Stromal cell of bone marrow (primary cell): ENCODE data around the gene PLCB2.

Experiments
- DNase-seq: peaks from one replicate; pipeline ENCODE4 v3.0.0-alpha.2; 2012; ENCODE audit warnings: low read depth

Gene PLCB2

DNA sequence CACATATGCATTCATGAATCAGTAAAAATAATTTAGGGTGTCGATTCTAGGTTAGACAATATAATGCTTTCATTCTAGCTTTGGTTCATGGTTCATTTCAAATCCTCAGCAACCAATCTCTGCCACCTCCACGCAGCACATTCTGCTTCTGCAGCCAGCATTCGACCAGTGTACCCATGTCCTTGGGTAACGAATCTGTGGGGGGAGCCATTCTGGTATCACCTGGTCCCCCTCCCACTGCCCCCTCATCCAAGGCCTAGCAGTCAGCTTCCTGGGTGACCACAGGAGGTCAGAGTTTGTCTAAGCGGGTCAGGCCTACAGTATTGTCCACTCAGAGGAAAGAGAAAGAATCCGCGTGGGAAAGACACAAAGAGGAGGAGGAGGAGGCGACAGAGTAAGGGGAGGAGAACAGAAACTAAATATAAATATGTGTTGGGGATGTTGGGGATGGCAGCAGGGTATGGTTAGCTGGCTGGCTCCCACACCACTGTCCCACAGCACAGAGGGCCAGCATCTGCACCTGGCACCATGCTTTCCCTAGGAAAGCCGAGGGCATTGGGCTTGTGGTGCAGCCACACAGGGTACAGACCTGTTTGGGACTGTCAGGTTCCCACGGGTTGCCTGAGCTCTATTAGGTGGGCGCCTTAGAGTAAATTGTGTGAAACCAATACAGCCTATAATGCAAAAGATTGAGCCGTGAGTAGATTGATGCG, 56.8 kb downstream of the PLCB2 start:
- DNase-seq, result no peak

DNA sequence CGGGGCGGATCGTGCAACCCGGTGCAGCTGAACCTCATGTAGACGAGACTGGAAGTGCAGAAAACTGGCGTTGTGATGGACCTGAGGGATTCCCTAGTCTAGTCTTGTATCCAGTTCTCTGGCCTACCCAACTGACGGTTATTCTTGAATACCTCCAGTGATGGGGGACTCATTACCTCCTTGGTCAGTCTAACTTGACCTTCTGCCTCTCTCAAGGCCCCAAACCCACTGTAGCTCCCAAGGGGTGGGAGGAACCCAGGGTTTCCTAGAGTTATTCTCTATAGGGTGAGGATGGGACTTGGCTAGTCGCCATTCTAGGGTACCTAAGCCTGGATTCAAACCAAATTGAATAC, 57.5 kb downstream of the PLCB2 start:
- no peak for DNase-seq

DNA sequence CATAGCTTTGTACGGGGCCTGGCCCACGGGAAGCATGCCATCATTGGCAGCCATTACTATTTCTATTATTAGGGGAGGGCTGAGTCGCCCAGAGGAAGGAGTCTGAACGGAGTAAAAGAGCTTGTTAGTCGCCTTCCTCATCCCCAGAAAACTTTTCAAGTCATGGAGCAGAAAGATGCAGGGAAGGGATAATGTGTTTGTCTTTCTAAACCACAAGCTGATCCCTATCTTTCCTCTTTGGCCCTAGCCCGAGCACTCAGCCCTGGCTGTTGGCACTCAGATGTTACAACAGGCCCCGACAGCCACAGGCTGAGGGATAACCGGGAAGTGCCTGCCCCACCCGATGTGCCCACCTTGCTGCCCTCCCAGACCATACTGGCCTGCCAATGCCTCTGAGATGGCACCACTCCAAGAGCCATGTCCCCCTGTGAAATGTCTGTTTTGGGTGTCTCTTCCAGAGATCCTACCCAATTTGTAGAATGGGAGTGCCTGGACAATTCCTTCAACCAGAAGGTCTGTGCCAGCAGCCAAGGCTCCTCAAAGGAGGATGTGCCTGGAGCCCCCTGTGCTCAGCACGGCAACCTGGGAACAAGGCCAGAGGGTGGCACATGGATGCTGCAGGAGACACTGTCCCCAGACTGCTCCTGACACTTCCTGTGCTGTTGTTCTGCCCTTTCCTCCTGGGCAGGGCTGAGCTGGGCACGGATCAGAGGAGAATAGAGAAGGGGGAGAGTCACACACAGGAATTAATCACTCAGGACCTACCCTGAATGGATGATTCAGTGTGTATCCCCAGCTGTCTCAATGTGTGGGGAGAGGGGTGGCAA, 58.0 kb downstream of the PLCB2 start:
- DNase-seq, result no peak

DNA sequence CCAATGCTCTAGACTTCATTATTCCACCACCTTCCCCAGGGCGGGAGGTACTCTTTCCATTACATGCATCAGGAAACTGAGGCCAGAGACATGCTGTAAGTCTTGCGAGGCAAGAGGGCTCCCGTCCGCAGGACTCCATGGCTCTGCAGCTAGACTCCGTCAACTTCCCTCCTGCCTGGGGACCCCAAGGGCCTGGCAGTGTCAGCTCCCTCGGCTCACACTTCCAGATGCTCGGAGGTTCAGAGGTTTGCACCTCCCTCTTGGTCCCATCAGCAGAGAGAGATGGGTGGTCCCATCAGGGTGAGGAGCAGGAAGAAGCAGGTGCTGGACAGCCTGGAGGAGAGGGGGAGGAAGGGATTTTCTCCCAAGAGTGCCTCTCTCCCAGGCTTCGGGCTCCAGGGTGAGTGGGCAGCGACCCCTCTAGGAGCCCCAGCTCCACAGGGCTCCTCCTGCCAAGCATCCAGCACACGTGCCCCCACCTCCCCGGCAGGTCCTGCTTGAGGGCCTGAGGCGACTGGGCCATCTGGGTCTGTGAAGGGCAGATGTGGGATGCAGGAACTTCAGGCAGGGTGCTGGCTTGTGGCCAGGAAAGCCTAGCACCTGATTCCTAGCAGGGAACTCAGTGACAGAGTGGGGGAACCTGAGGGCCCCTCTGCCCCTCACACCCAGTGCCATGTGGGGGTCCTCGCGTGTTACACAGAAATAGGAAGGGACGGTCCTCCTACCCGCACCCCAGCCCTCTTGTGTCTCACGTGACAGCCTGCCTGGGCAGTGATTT, 59.5 kb downstream of the PLCB2 start:
- DNase-seq, result no peak

DNA sequence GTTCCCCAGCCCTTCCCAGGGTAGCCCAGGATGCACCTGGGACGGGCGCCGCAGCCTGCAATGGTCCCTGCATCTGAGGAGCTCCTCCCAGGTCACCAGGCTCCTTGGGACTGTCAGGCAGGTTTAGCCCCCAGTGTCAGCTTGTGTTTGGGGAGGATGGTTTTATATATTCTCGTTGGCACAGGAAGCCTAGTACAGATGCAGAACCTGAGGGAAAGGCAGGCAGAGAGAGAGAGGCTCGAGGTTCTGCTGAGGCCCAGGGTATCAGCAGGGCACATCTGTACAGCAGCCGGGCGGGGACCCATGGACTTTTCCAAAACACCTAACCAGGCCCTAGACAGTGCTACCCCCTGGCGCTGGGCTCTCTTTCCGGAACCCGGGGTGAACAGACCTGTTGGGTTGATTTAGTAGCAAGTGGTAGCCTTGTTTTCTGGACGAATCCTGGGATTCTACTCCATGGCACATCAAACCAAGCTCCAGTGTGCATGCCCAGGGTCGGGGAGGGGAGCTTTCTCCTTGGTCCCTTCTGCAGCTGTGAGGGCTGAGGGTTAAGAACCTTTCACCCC, 60.2 kb downstream of the PLCB2 start:
- no peak for DNase-seq

DNA sequence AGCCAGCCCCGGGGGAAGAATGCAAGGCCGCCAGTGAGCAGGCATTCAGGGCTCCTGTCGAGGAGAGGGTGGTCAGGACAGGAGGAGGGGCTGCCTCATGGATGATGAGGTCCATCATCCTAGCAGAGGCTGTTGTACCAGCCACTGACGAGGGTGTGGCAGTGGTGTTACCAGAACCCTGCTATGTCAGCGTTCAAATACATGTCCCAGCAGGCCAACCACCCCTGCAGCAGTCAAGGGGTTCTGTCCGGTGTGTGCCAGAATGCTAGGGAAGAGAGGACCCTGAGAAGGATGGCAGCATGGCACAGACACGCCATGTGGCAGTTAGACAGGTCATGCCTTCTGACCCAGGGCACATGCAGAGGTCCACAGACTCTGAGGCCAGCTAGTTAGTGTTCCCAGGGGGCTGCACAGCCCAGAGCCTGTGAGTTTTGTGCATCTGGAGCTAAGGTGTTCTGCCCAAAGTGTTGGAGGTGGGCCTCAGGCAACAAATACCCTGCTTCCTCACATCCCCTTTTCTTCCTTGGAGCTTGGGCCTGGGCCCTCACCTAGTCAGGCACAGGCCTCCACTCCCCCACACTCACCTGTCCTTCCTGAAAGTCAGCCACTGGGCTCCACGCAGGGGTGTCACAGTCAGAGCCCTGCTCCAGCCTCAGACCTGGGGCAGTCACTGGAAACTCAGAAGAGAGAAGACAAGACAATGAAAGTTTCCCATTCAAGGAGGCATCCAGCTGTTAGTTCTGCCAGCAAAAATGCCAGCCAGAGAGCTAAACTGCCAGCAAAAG, 61.0 kb downstream of the PLCB2 start:
- no peak for DNase-seq

DNA sequence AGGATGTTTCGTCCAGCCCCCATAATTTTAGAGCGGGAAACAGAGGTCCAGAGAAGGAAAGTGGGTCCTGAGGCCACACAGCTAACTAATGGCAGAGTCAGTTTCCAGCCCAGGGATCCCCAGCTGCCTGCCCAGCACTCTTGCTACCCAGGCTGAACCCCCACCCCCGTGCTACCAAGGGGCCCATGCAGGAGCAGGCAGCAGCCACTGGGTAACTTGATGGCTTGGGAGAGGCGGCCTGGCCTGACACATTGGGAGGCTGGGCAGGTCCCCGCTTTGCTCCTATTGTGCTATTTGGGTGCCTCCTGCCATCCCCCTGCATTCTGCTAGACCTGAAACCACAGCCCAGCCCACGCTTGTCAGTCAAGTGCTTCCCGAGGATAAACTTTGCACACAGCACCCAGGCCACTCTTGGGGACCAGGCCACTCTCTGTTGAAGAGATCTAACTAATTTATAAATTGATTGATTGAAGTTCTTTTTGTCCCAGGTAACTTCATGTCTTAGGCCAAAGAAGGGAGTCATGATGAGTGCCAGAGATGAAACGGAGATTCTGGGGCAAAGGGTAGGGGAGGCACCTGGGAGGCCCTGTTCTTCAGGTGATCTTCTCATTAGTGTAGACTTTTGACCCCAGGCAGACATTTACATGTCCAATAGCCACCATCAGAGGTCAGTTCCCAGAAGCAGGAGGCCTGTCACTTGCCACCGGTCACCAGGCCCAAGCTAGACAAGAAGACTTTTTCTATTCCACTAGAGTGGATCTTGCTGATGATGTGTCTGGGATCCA, 61.9 kb downstream of the PLCB2 start:
- no peak for DNase-seq

DNA sequence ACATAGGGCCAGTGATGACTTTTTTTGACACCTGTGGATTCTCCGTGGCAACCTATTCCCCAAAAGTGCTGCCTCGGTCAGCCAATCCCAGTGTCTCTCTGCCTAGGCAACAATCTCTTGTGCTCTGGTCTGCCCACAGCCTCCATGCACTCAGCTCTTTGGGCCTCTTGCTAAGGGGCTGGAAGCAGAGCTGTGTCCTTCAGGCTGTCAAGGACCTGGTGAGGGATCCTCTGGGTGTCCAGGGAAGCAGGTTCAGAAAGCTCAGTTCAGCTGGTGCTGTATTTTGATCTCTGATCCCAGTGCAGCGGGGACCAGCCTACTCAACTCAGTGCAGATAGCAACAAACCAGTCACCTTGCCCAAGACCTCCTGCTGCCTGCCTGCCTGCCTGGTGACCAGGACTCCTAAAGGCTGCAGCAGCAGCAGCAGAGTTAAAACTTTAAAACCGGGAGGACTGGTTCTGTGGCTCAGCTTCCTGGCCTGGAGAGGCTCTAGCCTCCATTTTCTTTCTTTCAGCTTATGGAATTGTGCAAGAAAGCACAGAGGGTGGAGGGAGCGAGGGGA, 62.7 kb downstream of the PLCB2 start:
- DNase-seq, result no peak

DNA sequence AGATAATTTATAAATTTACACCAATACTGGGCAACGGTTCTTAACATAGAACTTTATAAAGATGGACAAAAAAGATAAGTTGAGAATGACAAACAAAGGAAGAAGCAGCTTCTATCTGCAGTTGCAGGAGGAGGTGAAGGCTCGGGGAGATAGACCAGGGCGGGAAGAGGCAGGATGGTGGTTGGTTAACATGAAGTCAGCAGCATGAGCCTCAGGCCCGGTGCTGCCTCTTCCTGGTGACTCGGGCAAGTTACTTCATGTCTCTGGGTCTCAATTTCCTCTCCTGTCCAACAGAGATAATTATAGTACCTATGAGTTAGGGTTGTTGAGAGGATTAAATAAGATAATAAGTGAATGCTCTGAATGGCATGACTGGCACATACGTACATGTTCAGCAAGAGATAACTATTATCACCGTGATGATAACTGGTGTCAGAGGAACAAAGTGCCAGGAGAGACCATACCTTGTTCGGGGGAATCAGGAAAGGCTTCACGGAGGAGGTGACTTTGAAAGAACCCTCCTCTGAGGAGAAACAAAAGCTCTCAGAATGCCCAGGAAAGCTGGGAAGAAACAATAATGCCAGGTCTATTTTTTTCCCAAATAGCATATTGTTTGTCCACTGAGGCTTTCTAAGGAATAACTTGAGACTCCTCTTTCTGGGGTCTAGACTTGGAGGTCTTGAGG, 64.5 kb downstream of the PLCB2 start:
- DNase-seq, result no peak

DNA sequence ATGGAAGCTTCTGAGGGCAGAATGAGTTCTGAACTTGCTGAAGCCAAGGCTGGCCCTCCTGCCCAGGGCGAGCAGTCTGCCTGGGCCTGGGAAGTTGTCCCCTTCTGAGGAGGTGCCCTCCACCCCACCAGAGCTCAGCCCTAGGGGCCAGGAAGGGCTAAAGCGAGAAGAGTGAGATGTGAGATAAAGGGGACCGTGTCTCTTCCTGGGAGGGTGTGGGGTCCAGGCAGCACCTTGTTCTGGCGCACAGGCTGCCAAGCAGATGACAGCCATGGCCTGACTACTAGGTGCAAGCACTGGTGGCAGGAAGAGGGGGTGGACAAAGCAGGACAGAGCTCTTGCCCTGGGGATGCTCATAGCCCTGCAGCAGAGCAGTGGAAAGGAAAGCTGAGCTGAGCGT, 65.1 kb downstream of the PLCB2 start:
- no peak for DNase-seq

DNA sequence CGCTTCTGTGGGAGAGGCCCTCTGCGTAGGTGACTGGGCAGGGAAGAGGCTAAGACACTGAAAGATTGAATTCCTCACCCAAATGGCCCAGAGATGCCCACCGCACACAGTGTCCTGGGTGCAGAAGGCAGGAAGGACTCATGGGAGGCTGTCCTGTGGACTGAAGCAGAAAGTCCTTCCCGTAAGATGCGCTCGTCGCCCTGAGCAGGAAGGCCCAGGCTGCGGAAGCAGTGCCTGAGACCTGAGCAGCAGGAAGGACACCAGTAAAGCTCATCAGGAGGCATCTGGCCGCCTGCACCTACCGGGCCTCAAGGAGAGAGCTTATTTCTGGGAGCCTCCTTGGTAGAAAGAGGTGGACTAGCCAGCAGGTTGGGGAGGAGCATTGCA, 65.5 kb downstream of the PLCB2 start:
- no peak for DNase-seq

DNA sequence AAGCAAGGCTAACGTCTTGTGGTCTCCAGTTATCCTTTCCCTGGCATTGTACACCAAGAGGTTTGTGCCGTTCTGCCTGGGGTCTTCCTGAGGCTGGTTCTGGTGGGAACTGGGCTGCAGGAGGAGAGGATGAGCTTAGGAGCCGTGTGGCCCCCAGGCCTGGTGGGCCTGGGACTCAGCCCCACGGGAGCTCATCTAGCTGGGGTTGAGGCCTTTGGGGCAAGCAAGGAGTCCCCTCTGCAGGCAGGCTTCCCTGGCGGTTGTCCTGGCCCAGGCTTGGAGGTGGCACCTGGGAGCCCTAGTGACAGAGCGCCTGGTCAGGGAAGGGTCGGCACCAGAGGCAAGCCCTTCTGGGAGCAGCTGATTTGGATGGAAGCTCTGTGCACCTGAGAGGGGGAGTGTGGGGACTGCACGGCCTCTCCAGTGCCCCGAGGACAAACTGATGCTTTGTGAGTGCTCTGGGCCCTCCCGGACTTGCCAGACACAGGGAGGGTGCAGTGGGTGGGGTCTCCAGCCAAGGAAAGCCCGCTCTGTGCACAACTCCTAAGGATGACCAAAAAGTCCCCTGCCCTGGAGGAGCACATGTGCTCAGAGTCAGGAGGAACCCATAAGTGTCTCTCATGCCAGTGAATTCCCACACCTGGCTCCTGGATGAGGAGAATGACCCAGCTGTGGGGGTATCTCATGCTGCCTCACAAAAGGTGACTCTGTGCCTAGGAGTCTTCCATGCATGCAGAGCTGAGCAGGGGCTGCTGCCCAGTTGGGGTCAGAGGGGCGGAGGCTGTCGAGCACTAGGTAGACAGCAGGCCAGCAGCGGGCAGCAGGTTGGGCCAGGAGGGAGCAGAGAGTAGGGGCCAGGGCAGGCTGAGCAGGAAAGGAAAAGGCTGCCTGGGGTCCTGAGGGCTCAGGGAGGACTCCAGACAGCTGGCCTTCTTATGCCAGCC, 66.2 kb downstream of the PLCB2 start:
- DNase-seq, result no peak

DNA sequence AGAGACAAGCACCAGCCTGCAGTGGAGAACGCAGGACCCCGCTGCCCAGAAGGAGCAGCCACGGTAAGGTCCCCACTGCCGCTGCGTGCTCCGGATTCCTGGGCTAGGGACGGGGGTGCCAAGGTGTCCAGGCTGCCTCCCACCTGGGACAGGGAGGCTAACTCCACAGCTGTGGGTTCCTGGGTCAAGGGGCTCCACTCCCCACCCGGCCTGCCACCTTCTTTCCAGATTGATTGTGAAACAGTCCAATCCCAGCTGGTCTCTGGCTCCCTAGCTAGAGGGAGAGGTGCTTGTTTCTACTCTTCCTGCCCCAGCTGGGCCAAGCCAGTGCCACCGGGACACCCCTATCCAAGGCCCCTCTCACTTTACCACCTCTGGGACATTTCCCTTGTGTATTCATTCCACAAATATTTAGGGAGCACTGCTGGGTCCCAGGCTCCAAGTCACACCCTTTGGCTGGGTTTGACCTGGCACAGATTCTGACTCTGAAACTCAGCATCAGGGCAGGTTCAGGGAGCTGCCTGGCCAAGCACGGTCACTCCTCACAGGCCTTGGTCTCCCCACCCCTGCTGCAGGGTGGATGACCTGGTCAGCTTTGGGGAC, 67.0 kb downstream of the PLCB2 start:
- DNase-seq, result no peak

DNA sequence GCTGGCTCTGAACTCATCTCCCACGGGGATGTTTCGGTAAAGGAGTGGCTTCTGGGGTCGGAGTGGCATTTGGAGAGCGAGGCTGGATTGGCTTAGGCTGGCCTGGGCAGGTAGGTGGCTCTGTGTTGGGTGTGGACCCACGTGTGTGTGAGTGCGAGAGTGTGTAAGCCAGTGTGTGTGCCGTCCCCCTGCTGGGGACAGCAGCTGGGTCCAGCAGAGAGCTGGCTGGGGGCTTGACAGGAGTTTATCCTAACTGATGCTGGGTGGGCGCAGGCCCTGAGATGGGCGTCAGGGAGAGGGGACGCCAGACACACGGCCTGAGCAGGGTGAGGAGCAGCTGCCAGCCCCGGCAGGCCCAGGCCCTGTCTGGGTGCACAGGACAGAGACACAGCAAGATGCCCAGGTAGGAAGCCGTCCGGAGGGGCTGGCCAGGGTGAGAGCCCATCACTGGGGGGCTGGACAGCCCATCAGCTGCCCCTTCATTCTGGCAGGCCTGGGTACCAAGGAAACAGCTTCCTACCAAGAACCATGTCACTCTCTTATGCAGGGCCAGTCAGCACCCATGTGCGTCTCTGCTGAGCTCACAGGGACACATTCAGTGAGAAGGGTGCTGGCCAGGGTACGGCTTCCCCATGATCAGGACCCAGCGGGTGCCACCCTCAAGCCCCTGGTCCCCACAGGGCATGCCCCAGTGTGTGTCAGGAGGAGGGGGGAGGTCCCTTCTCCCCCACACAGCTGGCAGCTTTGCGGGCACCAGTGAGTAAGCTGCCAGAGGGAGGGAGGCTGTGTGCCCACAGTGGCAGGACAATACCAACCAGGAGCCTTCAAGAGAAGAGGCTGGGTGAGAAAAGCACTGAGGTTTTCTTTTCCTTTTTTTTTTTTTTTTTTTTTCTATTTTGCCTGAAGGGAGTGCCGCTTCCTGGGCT, 67.8 kb downstream of the PLCB2 start:
- DNase-seq, result no peak

DNA sequence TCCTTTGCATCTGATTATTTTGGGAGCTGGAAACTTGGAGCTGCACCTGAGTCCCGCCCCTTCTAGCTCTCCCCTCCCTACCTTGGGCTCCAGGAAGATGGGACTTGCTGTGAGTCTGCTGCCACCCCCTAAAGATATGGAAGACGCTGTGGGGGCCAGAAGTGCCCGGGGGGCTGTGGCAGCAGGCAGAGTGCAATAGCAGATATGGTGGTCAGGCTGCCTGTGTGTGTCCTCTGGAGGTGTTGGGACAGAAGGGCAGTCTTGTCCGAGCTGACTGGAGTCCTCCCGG, 68.4 kb downstream of the PLCB2 start:
- DNase-seq, result no peak

DNA sequence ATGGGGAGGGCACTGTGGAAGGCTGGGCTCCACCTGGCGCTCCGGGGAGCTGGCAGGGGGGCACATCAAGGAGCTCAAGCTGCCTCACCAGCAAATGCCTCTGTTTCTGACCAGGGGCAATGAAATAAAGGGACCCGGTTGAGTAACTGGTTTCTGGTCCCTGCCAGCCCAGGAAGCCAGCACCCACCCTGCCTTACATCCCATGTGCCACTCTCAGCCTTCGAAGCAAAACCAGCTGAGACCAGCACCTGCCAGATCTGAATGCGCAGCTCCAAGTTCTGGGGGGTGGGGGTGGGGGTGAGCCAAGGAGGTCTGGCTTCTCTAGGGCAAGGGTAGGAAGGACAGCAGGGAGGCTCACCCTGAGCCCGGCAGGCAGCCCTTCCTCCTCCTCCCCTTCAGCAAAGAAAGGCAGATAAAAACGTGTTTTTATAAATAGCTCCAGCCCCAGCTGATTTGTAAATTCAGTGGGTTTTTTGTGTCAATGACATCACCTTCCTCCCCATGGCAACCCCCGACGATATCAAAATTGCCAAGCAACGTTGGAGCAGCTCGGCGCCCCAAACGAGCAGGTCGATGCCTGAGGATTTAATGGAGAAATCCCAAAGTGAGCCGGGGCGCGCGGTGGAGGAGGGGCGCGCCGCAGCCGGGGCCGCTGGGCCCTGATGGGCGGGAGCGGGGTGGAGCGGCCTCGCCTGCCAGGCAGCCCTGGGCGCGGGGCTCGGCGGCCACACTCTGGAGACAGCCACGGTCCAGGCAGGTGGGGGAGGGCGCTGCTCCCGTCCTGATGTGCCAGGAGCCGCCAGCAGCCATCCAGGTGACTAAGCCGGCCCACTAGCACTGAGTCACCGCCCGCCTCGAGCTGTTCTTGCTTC, 69.0 kb downstream of the PLCB2 start, which contains the start of gene PAK6:
PAK6 (plus strand) TSS at position 532 of the 872 bp plus-strand sequence. CDS start 25,723 bp downstream, outside the sequence.
- DNase-seq, result no peak
